CD4-positive, alpha-beta T cell treated with Interleukin-4 for 4 hours (primary cell): ENCODE data around the gene SORCS2.

Experiments
- DNase-seq: peaks from one replicate; pipeline ENCODE4 v3.0.0-alpha.2; 2020

The SORCS2 gene

GRCh38 chr4:7248857-7249256 lies 56.5 kb downstream of the SORCS2 start:
- no peak for DNase-seq

GRCh38 chr4:7251321-7251720 lies 59.0 kb downstream of the SORCS2 start:
- no peak for DNase-seq

- DNase-seq: no peak
Observed at GRCh38 chr4:7252051-7252450, 59.7 kb downstream of the SORCS2 start.

GRCh38 chr4:7252510-7253340 lies 60.4 kb downstream of the SORCS2 start:
- no peak for DNase-seq

- no peak for DNase-seq
Observed at GRCh38 chr4:7253341-7253700, 61.0 kb downstream of the SORCS2 start.

- no peak for DNase-seq
Observed at GRCh38 chr4:7253837-7254236, 61.5 kb downstream of the SORCS2 start.

- no peak for DNase-seq
Observed at GRCh38 chr4:7254736-7255487, 62.6 kb downstream of the SORCS2 start.

GRCh38 chr4:7255488-7255881 lies 63.1 kb downstream of the SORCS2 start:
- DNase-seq: no peak

- DNase-seq: no peak
Observed at GRCh38 chr4:7255996-7256395, 63.7 kb downstream of the SORCS2 start.

- DNase-seq: no peak
Observed at GRCh38 chr4:7256984-7257810, 64.9 kb downstream of the SORCS2 start.

GRCh38 chr4:7259039-7259438 lies 66.7 kb downstream of the SORCS2 start:
- DNase-seq: no peak

GRCh38 chr4:7260569-7260968 lies 68.2 kb downstream of the SORCS2 start:
- no peak for DNase-seq

- DNase-seq: no peak
Observed at GRCh38 chr4:7261087-7261486, 68.7 kb downstream of the SORCS2 start.

- DNase-seq: no peak
Observed at GRCh38 chr4:7261536-7261935, 69.2 kb downstream of the SORCS2 start.

- no peak for DNase-seq
Observed at GRCh38 chr4:7262134-7262533, 69.8 kb downstream of the SORCS2 start.

- DNase-seq: no peak
Observed at GRCh38 chr4:7263166-7263565, 70.8 kb downstream of the SORCS2 start.

- DNase-seq: no peak
Observed at GRCh38 chr4:7264694-7265093, 72.4 kb downstream of the SORCS2 start.

GRCh38 chr4:7266525-7267292 lies 74.4 kb downstream of the SORCS2 start:
- DNase-seq: no peak

- no peak for DNase-seq
Observed at GRCh38 chr4:7267829-7268228, 75.5 kb downstream of the SORCS2 start.

GRCh38 chr4:7268941-7269340 lies 76.6 kb downstream of the SORCS2 start:
- no peak for DNase-seq

GRCh38 chr4:7270121-7270520 lies 77.8 kb downstream of the SORCS2 start:
- DNase-seq: no peak

- no peak for DNase-seq
Observed at GRCh38 chr4:7272404-7272803, 80.1 kb downstream of the SORCS2 start.
